ENCODE measurements around the gene SLC6A14. TPM values are rescaled to one million over a fixed set of nuclear protein-coding genes. Genes with fewer than 3 reads are reported as not detected.

Gene SLC6A14, protein sequence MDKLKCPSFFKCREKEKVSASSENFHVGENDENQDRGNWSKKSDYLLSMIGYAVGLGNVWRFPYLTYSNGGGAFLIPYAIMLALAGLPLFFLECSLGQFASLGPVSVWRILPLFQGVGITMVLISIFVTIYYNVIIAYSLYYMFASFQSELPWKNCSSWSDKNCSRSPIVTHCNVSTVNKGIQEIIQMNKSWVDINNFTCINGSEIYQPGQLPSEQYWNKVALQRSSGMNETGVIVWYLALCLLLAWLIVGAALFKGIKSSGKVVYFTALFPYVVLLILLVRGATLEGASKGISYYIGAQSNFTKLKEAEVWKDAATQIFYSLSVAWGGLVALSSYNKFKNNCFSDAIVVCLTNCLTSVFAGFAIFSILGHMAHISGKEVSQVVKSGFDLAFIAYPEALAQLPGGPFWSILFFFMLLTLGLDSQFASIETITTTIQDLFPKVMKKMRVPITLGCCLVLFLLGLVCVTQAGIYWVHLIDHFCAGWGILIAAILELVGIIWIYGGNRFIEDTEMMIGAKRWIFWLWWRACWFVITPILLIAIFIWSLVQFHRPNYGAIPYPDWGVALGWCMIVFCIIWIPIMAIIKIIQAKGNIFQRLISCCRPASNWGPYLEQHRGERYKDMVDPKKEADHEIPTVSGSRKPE
- total RNA-seq (2014; rRNA removed; shearing (Covaris generic)), result not detected in 2 replicates

DNA sequence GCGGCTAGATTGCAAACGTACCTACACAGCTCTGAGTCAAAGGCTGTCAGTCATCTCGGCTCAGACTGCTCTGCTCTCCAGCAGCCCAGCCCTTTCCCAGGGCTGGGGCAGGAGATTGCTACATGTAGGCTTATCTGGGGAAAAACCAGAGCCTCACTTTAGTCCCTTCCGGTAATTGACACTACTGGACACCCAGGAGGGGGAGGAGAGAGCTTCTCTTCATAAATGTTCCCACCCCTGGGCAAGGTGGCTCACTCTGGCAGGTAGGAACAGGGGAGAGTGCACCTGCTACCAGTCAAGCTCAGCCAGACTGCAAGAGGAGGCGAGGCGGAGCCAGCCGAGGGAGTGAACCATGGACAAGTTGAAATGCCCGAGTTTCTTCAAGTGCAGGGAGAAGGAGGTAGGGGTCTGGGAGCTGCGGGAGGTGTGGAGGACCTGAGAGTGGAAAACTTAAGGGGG, at the start of gene SLC6A14:
TSS of gene SLC6A14 (plus strand) at position 249 of the 459 bp plus-strand sequence. CDS start at position 353, 104 bp downstream.
- DNase-seq (ENCODE audit: low read depth), result no peak

DNA sequence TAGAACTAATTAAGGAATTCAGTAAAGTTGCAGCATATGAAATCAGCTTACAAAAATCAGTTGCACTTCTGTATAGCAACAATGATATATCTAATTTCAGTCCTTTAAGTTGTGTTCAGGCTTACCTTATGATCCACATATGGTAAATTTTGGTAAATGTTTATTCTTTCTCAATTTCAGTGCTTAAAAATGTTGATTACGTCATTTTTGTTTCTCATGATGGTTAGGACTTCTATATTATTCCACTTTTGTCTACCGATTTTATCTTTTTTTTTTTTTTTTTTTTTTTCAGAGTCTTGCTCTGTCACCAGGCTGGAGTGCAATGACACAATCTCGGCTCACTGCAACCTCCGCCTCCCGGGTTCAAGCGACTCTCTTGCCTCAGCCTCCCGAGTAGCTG, 40.7 kb upstream of the SLC6A14 start:
- DNase-seq (ENCODE audit: low read depth), result no peak

DNA sequence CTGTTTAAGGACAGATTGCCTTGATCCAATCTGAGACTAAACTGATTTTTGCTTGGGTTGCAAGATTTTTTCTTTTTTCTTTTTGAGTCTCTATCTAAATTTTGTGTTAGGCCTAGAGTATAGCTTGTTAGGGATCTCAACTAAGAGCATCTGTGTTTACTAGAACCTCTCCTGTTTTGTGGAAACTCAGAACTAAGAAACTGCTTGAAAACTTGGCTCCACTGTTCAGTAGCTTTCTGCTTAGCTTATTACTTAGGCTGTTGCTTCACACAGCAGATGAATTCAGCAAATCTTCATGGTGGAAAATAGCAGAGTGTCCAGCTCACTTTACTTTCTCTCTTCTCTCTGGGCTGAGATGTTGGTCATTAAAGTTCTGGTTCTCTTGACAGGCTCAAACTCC, 36.7 kb upstream of the SLC6A14 start:
- DNase-seq (ENCODE audit: low read depth), result no peak

DNA sequence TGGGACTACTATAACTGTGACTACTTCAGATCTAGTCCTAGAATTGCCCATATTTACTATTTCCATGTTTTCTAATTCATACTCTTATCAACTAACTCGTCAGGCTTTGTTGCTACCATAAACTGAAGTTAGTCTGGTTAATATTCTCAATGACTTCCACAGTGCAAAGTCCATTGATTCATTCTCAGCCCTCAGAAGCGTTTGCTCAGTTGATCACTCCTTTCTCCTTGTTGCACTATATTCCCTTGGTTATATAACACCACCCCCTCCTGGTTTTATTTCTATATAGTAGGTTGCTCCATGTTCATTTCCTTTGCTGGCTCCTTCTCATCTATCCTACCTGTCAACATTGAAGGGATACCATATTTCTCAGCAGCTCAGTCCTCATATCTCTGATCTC, 27.2 kb upstream of the SLC6A14 start:
- DNase-seq (ENCODE audit: low read depth), result no peak

DNA sequence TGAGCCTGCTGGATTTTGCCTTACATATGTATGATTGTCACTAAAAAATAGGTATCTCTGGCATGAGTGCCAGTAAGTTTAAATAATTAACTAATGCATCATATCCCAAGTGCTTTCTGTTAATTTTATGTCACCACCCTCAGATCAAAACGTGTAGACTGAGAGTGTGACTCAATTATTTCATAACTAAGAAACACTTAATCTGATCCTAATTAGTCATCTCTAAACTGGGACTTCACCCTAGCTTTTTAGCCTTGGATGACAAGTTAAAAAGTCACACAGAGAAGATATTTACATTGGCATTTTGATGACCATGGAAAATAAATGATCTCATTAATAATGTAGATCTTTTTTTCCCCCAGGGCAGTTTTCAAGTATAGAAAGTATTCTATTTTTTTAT, 23.1 kb upstream of the SLC6A14 start:
- no peak for DNase-seq (ENCODE audit: low read depth)

DNA sequence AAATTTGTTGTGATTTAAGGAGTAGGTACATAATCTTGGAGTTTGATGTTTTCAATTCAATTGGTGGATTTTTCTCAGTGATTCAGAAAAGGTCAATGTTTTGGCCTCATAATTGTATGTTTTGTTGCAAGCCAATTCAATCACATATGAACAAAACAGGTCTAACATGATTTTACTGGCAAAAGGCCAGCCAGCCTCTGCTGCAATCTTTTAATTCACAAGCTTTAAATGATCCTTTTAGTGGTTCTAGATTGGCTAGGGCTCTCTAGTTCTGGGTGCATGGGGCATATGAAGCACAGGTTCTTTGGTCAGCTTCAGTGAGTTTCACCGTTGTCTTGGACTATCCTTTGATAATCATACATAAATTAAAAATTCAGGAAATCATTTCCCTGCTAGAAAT, 19.2 kb upstream of the SLC6A14 start:
- DNase-seq (ENCODE audit: low read depth), result no peak

DNA sequence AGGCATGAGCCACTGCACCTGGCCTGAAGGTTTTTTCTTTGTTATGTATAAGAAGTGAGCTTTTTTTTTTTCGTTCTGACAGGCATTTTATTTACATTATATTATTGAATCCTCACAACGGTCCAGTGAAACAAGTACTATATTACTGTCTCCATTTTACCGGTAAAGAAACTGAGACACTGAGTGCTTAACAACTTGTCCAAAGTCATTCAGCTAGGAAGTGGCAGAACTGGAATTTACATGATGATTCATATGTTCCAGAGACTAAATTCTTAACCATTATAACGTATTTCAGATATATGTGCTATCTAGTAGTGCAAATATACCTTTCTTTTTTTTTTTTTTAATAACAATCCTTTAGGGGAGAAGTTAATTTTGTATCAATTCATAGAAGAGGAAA, 18.4 kb upstream of the SLC6A14 start:
- no peak for DNase-seq (ENCODE audit: low read depth)

DNA sequence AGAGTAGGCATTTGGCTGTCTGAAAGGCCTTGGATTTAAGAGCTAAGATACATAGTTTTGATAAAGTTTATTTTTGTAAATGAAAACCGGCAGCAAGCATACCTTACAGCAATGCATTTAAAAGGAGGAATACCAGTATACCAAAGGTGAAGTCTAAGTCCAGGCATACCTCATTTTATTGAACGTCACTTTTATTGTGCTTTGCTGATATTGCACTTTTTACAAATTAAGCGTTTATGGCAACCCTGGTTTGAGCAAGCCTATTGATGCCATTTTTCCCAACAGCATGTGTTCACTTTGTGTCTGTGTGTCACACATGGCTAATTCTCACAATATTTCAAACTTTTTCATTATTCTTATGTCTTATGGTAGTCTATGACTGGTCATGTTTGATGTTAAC, 8.4 kb upstream of the SLC6A14 start:
- DNase-seq (ENCODE audit: low read depth), result no peak

DNA sequence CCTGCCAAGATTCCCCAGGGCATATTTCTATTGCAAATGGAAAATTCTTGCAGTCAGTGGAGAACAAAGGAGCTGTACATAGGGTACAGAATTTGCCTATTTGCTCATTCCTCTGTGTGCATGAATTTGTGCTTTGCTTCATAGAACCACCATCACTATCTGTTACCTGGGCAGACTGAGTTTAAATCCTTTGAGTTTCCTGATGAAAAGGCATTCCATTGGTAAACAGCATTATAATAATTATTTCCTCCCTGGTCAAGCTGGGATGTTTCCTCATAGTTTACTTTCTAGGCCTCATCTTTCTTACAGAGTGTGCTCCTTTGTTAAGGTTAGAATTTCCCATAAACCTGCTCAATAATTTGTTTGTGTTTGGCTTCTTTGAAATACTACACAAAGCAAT, 809 bp upstream of the SLC6A14 start:
- DNase-seq (ENCODE audit: low read depth), result no peak

DNA sequence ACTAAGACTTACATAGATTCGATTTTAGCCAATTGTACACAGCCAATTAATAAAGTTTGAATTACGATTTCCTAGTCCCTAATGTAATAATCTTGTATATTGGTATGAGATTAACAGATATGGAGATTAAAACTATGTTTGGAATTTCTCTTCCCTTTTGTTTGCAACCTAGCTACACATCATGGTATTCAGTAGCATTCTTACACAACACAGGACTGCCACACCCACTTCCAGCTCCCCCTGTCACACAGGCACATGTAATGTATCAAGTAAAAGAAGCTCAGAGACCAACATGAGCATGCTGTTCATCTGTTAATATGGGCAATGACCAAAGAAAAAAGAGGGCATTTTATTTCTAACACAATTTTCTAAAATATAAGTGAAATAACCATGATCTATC, 12.8 kb downstream of the SLC6A14 start:
- DNase-seq (ENCODE audit: low read depth), result no peak

DNA sequence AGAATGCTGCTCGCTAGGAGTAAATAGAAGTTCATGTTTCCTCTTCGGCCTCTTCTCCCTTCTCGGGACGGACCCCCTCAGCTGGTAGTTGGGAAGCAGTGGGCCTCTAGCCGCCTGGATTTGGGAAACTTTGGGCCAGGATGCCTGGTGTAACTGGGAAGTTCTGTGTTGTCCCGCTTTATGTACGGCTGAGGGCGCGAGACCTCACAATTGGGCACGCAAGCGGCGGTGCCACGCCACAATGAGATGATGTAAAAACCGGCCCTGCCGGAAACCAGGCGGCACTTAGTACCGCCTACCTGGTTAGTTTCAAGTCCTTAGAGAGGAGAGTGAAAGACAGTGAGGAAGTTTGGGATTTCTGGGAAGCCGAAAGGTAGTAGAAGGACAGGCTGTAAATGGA, 26.4 kb downstream of the SLC6A14 start, which contains the start of gene CT83:
TSS of gene CT83 (minus strand) at position 155 of the 400 bp plus-strand sequence. CDS start at position 35, 120 bp downstream.
- no peak for DNase-seq (ENCODE audit: low read depth)

DNA sequence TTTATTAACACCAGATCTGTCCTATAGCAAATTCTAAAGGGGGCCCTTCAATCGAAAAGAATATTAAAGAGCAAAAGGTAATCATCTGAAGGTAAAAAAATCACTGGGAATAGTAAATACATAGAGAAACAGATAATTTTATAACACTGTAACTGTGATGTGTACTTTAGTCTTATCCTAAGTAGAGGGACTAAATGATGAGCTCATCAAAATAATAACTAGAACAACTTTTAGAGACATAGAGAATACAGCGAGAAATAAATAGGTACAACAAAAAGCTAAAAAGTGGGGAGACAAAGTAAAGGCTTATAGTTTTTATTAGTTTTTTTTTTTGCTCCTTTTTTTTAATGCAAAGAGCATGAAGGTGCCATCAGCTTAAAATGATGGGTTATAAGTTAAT, 43.7 kb downstream of the SLC6A14 start:
- no peak for DNase-seq (ENCODE audit: low read depth)

DNA sequence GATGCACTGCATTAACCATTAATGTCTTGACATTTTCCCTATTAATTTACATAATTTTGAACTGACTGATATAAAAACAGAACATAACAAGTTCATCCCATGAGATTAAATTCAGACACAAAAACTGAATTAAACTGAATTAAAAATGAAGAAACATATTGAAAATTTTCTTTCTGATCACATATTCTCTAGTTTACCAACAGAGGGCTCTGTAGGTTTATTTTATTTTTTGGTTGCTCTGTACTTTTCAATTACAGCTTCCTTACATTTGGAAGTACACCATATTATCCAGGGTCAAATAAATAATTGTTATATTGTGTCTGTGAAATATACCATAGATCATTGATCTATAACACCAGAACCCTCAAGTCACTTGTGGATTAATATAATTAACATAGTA, 53.7 kb downstream of the SLC6A14 start:
- no peak for DNase-seq (ENCODE audit: low read depth)

DNA sequence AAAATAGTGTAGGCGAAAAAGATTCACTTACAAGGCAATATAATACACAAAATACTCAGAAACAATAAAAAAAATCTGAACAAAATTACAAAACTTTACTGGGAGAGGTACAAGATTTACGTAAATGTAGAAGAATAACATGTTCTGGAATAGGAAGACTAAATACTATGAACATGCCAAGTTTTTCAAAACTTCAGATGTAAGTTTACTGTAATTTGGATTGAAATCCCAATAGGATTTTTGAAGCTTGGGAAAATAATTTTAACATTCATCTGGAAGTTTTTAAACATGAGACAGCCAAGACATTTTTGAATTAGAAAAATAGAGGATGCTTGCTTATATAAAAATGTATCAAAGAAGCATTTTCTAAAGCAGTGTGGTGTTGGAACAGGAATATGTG, 56.9 kb downstream of the SLC6A14 start:
- no peak for DNase-seq (ENCODE audit: low read depth)

DNA sequence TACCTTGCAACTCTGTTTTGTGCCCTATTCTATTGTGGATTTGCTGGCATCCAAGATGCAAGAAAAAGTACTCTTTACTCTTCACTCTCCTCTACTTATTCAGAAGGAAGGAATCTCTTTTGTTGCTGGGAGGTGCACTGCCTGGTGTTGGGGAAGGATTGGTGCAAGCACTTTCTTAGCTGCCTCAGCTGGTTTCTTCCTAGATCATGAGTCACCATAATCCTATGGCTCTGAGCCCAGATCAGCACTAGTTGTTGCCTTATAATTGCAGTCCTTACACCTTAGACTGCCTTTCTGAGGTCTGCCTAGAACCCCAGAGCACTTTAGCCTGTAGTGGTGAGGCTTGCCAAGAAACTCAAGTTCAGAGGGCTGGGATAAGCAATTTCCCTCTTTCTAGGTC, 63.4 kb downstream of the SLC6A14 start:
- DNase-seq (ENCODE audit: low read depth), result no peak

Other genes with a start within 250 kb of the SLC6A14 start
- gene CT83, start 26.4 kb downstream of the SLC6A14 start, total RNA-seq (2014; rRNA removed; shearing (Covaris generic)), result not detected in 2 replicates